ENCODE measurements around the gene CPB2. TPM values are rescaled to one million over a fixed set of nuclear protein-coding genes. Genes with fewer than 3 reads are reported as not detected.
A peak's percentile ranks its signal among the peaks of the same experiment; 100 is the strongest.

Gene CPB2
- total and polyA plus RNA-seq, 2 of the 8 experiments (the other 6 are each of a cell fraction or from before 2014, with no cell fraction given) = not detected

- no peak overlapping the region for H2BK12ac ChIP-seq (ENCODE audit: low read depth, low read length)
- H3K4me2 ChIP-seq (ENCODE audit: insufficient read depth in 1 of 2, low read depth in 2 of 2, low read length in 2 of 2) = no peak overlapping the region
- H4K8ac ChIP-seq (ENCODE audit: extremely low read depth, insufficient read depth, low read length) = no peak overlapping the region
- no peak overlapping the region for H4K91ac ChIP-seq (replicated peaks; ENCODE audit: insufficient read length, low read length)
- no peaks in the 10 kb centered on the region for H3K4me1 ChIP-seq (replicated peaks in 1 of 4; ENCODE audit: control insufficient read depth in 3 of 4, insufficient read depth in 4 of 4, low read length in 3 of 4)
- no peaks in the 10 kb centered on the region for H3K27me3 ChIP-seq (replicated peaks in 1 of 4; ENCODE audit: control insufficient read depth in 3 of 4, extremely low read depth in 1 of 4, insufficient read depth in 3 of 4, low read length in 3 of 4)
- no peak overlapping the region for H2BK5ac ChIP-seq (ENCODE audit: low read depth, low read length)
- no peak overlapping the region for H3K27ac ChIP-seq (ENCODE audit: low read depth, low read length)
- ChIA-PET CTCF (ENCODE audit: partially characterized antibody) (no interaction called here), POLR2A (ENCODE audit: partially characterized antibody) (no interaction called here)
- H3K14ac ChIP-seq (ENCODE audit: insufficient read length) = no peak overlapping the region
- no peak overlapping the region for H3K4me3 ChIP-seq (ENCODE audit: extremely low read depth in 1 of 4, insufficient read depth in 2 of 4, low read depth in 3 of 4, low read length in 4 of 4)
- H2AK5ac ChIP-seq (ENCODE audit: low read depth, low read length) = no peak overlapping the region
- 82% methylated on average over 4 of the region's 4 CpGs; no CpG with 5 or more reads in 1 of the 2 experiments for WGBS, 2 experiments (ENCODE audit: extremely low coverage in 1 of 2, insufficient coverage in 1 of 2, insufficient read length in 1 of 2, insufficient replicate concordance in 2 of 2, low coverage in 1 of 2, low lambda C conversion rate in 2 of 2, missing lambda C conversion rate in 1 of 2)
- H2BK20ac ChIP-seq (ENCODE audit: low read length) = no peak overlapping the region
- no peak overlapping the region for H2BK120ac ChIP-seq (replicated peaks; ENCODE audit: low read depth, low read length)
- peak overlapping the region; percentile 91 for H2AFZ ChIP-seq (ENCODE audit: low read length)
- H3K23me2 ChIP-seq (ENCODE audit: low read depth, low read length) = no peaks in the 10 kb centered on the region
- H3K9me3 ChIP-seq (ENCODE audit: insufficient read depth in 2 of 2, low read depth in 1 of 2, low read length in 1 of 2) = no peaks in the 10 kb centered on the region
- no peak overlapping the region for H3K18ac ChIP-seq (ENCODE audit: extremely low read depth, low read length)
- H3K79me1 ChIP-seq (ENCODE audit: low read depth, low read length) = no peaks in the 10 kb centered on the region
- no peak overlapping the region for H3K4ac ChIP-seq (replicated peaks; ENCODE audit: insufficient read length, low read depth, low read length)
- H4K20me1 ChIP-seq (replicated peaks in 1 of 2; ENCODE audit: control insufficient read depth in 1 of 2, insufficient read depth in 2 of 2, low read length in 2 of 2) = no peaks in the 10 kb centered on the region
- H3K79me2 ChIP-seq (ENCODE audit: control insufficient read depth in 1 of 2, insufficient read depth in 2 of 2, low read length in 2 of 2) = no peaks in the 10 kb centered on the region
- no peak overlapping the region for H2BK15ac ChIP-seq (ENCODE audit: low read length)
- H3K23ac ChIP-seq (ENCODE audit: insufficient read length) = no peak overlapping the region
- H3K56ac ChIP-seq (replicated peaks; ENCODE audit: insufficient read length, low read depth, low read length) = no peak overlapping the region
- FAIRE-seq (no peak), DNase-seq (ENCODE audit: low read depth in 1 of 2, low spot score in 2 of 2) (no peak)
- no peaks in the 10 kb centered on the region for H3K36me3 ChIP-seq (ENCODE audit: control insufficient read depth in 2 of 4, insufficient read depth in 4 of 4, low read length in 3 of 4)
- no peak overlapping the region for H4K5ac ChIP-seq (ENCODE audit: insufficient read length, low read depth, low read length)
- H3K9ac ChIP-seq (replicated peaks in 1 of 4; ENCODE audit: extremely low read depth in 1 of 4, low read depth in 3 of 4, low read length in 3 of 4) = no peak overlapping the region
- TF ChIP-seq TAF7 (optimal IDR thresholded peaks at IDR 0.05; ENCODE audit: borderline replicate concordance, low read depth, low read length) = no peak
- no peak for TF ChIP-seq SIX5 (IDR thresholded peaks at IDR 0.05; ENCODE audit: low read depth, low read length)
- TF ChIP-seq TEAD4 (IDR thresholded peaks at IDR 0.05; ENCODE audit: low read depth, low read length) = no peak
- TF ChIP-seq POU5F1 (IDR thresholded peaks at IDR 0.05; ENCODE audit: low read depth, low read length) = no peak
- TF ChIP-seq CTCF (IDR thresholded peaks at IDR 0.05; ENCODE audit: control extremely low read depth in 1 of 3, insufficient read depth in 1 of 3, low read depth in 1 of 3, low read length in 3 of 3) = no peak
- TF ChIP-seq USF2 (IDR thresholded peaks at IDR 0.05; ENCODE audit: low read length) = no peak
These were observed 3.8 kb downstream of the CPB2 start for GRCh38 chr13:46101002-46101401.

Measured in H1 (cell line).